ENCODE measurements around the gene DPYD.

The DPYD gene

GRCh38 chr1:97337250-97338030 lies 583.4 kb downstream of the DPYD start:
- DNase-seq: no peak
- TF ChIP-seq GATA1 (IDR thresholded peaks at IDR 0.05; ENCODE audit: low read depth, low read length) (no peak), POLR2A (IDR thresholded peaks at IDR 0.05; ENCODE audit: low read length) (no peak)

DNA sequence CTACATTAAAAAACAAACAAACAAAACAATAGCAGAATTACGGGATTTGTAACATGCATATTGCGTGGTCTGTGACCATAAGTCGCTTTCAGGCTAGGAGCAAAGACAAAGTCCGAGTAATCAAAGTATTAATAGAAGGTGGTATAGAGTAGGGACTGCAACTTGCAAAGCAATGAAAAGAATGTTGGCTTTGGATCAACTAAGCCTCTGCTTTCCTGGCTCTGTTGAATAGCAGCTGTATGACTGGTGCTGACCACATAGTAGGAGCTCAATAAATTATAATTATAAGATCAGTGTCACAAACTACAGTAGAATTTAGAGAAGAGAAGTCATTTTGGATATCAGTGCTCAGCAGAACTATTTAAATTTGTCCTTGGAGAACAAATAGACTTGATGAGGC lies 586.4 kb downstream of the DPYD start:
- no peak for DNase-seq
- no peak for TF ChIP-seq GATA1 (IDR thresholded peaks at IDR 0.05; ENCODE audit: low read depth, low read length)
- no peak for TF ChIP-seq POLR2A (IDR thresholded peaks at IDR 0.05; ENCODE audit: low read length)

DNA sequence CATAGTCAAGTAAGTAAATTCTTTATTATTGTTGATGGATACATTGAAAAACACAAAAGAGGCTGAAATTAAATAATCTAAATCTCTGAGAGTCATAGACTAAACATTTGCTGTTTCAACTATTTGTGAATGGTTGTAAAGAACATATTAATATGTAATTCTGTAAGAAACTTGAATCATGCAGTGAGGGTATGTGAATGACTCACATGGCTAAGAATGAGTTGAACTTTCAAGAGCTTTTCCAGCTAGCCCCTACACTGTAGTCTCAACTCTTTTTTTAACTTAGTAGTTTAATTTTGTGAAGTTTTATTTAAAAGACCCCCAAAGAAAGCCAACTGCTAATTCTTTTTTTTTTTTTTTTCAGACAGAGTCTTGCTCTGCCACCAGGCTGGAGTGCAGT lies 588.1 kb downstream of the DPYD start:
- DNase-seq: no peak
- no peak for TF ChIP-seq GATA1 (IDR thresholded peaks at IDR 0.05; ENCODE audit: low read depth, low read length)
- TF ChIP-seq POLR2A (IDR thresholded peaks at IDR 0.05; ENCODE audit: low read length): no peak

- no peak for DNase-seq
- TF ChIP-seq GATA1 (IDR thresholded peaks at IDR 0.05; ENCODE audit: low read depth, low read length) (no peak), POLR2A (IDR thresholded peaks at IDR 0.05; ENCODE audit: low read length) (no peak)
Observed at GRCh38 chr1:97331165-97331564, 589.7 kb downstream of the DPYD start.

DNA sequence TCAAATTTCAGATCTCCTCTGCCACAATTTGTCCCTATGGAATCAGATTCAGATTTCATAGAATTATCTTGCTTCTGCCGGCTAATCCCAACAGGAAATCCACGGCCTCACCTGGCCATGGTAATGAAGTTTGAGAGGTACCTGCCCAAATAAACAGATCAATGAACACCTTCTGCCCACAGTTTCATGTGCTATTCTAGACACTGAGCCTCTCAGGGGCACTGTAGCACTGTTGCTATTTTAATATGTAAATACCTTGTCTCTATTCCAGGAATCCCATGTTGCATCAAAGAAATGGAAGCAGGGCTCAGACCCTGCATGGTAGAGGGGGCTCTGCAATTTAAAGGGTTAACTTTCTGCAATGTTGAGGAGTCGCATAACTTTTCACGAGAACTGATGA lies 606.1 kb downstream of the DPYD start:
- no peak for DNase-seq
- TF ChIP-seq GATA1 (IDR thresholded peaks at IDR 0.05; ENCODE audit: low read depth, low read length) (no peak), POLR2A (IDR thresholded peaks at IDR 0.05; ENCODE audit: low read length) (no peak)

DNA sequence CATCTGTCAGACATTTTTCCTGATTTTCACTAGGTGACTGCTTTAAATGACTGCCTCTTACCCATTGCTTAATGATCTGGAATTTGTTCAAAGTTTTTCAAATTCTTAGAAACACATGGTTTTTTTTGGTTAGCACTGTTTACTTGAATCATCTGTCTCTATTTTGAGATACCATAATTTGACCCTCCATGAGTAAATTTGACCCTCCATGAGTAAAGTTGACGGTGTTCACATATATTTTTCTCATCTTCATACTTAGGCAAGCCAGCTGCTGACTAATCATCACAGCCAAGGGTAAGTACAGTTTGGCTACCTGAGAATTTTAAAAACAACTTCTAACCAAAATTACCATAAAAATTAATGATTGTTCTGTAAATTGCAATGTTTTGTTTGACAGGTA lies 612.7 kb downstream of the DPYD start:
- TF ChIP-seq GATA1 (IDR thresholded peaks at IDR 0.05; ENCODE audit: low read depth, low read length): no peak
- DNase-seq: no peak

DNA sequence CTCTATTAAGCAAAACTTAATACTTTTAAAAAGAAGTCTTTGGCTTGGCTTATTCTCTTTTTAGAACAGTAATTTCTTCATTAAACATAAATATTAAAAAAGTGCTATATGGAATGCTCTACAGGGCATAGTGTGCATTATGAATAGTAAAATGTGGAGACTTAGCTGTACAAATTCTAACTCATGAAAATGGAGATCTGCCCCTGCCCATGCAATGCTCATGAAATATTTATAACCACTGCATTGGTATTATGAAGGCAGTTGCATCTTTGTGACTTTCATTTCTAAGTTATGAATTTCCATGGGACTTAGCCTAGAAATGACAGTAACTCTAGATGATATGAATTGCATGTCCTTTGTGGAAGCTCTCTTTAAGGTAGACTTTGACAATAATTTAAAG lies 613.3 kb downstream of the DPYD start:
- no peak for TF ChIP-seq GATA1 (IDR thresholded peaks at IDR 0.05; ENCODE audit: low read depth, low read length)
- no peak for TF ChIP-seq POLR2A (IDR thresholded peaks at IDR 0.05; ENCODE audit: low read length)

DNA sequence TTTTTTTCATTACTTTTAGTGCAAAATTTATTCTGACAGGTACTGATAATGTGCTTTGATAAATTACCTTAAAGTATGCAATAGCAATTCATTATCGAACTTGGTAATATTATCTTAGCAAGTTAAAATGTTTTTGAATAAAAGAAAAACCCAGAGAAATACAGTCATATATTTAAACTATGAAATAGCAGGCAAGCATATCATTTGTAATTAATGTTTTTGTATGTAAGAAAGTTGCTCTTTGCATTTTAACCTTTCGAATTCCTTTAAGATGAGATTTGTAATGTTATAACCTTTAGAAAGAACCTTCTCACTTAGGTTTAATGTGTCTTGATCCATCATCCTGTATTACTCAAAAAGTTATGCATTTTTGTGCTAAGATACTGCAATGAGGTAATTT lies 613.7 kb downstream of the DPYD start:
- TF ChIP-seq POLR2A (IDR thresholded peaks at IDR 0.05; ENCODE audit: low read length) (no peak), GATA1 (IDR thresholded peaks at IDR 0.05; ENCODE audit: low read depth, low read length) (no peak)
- DNase-seq: no peak

More for the DNA sequence above, 613.3 kb downstream of the DPYD start:
- no peak for DNase-seq

DNA sequence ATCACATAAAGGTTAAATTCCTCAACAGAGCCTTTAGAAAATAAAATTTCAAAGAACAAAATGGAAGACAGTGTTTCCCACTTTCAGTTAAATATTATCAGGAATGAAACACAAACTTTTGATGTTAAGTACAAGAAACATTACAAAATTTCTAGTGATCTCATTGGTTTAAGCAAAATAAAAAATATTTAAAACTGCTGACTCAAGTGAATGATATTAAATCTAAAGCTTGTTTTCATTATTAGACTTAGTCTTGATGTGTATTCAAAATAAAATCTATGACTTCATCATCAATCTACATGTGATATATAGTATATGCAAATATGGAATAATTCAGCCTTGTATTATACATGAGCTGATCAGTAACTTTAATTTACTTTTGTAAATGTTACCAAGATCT lies 614.3 kb downstream of the DPYD start:
- DNase-seq: no peak
- TF ChIP-seq GATA1 (IDR thresholded peaks at IDR 0.05; ENCODE audit: low read depth, low read length) (no peak), POLR2A (IDR thresholded peaks at IDR 0.05; ENCODE audit: low read length) (no peak)

DNA sequence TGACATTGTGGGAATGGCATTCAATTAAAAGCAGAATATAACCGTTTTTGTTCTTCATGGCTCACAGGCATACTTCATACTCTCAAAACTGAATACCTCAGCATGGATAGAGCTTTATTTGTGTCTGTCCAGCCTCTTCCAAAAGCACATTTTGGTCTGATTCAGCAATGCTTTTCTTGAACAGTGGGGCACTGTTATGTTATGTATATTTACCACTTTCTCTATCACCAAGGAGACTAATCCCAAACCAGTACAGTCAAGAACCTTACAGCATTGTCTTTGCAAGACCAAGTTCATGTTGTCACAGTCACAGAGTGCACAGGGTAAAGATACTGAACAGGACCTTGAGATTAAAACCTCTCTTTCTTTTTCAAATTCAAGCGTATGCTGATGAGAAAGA lies 616.5 kb downstream of the DPYD start:
- no peak for DNase-seq

DNA sequence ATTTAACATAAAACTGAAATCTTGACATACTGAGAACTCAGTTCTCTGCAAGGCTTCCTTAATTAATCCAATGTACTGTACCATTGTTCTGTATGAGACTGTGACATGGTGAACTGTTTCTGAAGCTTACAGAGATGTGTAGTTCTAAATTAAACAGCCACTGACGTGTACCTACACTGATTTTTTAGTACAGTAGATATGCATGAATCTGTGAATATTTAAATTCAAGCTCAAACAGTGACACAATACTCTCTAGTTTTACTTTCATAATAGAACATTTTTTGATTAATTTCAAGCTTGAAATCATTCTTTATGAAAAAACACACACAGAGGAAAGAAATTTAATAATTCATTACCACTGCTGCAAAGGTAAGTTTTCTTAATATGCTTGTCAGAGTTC lies 621.9 kb downstream of the DPYD start:
- DNase-seq: no peak
- TF ChIP-seq POLR2A (IDR thresholded peaks at IDR 0.05; ENCODE audit: low read length): no peak
- no peak for TF ChIP-seq GATA1 (IDR thresholded peaks at IDR 0.05; ENCODE audit: low read depth, low read length)

More for the DNA sequence above, 616.5 kb downstream of the DPYD start:
- no peak for TF ChIP-seq POLR2A (IDR thresholded peaks at IDR 0.05; ENCODE audit: low read length)

DNA sequence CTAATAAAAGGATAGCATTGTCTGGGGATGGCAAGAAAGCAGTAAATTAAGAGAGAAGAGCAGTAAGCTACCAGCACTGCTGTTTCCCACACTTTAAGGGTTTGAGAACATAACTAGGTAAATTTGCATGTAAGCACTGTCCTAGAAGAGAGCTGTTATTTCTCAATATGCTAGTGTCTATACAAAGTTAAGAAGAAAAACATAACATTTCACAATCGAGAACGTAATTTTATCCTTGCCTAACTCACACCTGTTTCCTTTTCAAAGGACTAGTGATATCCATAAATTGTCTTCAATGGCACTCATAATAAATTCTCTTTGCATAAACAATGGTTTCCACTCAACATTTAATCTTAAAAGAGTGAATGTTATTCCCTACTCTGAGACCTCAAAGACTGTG lies 623.2 kb downstream of the DPYD start:
- no peak for DNase-seq

GRCh38 chr1:97281962-97282361 lies 638.9 kb downstream of the DPYD start:
- no peak for TF ChIP-seq GATA1 (IDR thresholded peaks at IDR 0.05; ENCODE audit: low read depth, low read length)
- no peak for TF ChIP-seq POLR2A (IDR thresholded peaks at IDR 0.05; ENCODE audit: low read length)
- DNase-seq: no peak

More for the DNA sequence above, 623.2 kb downstream of the DPYD start:
- TF ChIP-seq POLR2A (IDR thresholded peaks at IDR 0.05; ENCODE audit: low read length): no peak
- TF ChIP-seq GATA1 (IDR thresholded peaks at IDR 0.05; ENCODE audit: low read depth, low read length): no peak

DNA sequence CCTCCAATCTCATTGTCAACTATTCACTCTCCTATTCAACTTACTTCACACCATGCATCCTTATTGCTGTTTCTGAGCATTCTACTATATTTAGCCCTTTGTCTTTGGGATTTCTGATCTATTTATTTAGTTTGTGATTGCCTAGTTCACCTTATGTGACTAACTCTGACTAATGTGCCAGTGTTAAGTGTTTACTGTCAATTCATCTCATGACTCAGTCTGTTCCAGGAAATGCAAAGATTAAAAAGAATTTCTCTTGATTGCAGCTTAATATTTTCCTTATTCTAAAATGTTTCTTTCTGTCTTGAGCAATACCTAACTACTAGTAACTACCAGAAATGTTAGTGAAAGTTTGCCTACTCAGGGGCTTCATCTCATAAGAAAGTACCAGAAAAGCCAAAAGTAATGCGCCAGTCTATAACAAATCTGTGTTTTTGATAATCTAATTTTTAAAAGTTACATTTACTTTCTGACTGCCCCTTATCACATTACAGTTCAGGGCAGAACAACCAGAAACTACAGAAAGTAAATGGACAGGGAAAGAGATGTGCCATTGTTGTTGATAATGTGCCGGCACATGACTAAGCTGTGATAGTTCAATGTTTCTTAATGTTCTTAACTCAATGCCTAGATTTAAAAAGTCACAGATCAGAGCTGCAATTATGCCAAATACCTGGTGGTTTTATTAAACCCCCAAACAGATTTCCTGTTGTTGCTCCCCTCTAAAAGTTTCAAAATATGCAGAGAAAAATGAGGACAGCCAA lies 642.8 kb downstream of the DPYD start:
- TF ChIP-seq POLR2A (IDR thresholded peaks at IDR 0.05; ENCODE audit: low read length) (no peak), GATA1 (IDR thresholded peaks at IDR 0.05; ENCODE audit: low read depth, low read length) (no peak)
- no peak for DNase-seq
